HFF-Myc (cell line): Measurements from ENCODE around the gene RPP25.

Experiments
- DNase-seq: peaks from one replicate; pipeline ENCODE4 v3.0.0-alpha.2; 2011; ENCODE audit warnings: low read depth; ENCODE audit errors: extremely low read depth
- H3K4me3 ChIP-seq: replicated peaks from 2 replicates; pipeline ENCODE4 v1.5.1; 2011; ENCODE audit warnings: low read depth, mild to moderate bottlenecking, control low read depth, low read length
- TF ChIP-seq, protein P1 (sequence below): IDR thresholded peaks from 2 replicates; pipeline ENCODE4 v1.5.1; 2012; ENCODE audit warnings: mild to moderate bottlenecking, low read depth, low read length, control low read depth; ENCODE audit errors: missing control alignments

RPP25 gene

DNA sequence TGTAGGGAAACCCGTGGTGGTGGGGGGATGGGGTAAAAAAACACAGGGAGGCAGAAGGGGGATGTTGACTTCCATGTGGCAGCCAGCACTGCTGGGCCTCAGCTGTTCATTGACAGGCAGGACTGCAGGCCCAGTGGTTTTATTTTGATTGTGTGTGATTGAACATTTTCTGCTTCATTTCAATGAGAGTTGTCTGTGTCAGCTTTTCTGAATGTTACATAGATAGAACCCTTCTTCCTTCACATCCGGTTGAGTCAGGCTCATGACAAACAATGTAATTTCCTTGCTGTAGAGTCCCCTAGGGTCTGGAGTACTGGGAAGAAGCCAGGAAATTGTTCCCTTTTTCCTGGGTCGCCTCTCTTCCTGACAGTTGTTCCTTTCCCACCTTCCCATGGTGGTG lies 8.2 kb upstream of the RPP25 start:
- DNase-seq: no peak
- TF ChIP-seq, protein P1, sequence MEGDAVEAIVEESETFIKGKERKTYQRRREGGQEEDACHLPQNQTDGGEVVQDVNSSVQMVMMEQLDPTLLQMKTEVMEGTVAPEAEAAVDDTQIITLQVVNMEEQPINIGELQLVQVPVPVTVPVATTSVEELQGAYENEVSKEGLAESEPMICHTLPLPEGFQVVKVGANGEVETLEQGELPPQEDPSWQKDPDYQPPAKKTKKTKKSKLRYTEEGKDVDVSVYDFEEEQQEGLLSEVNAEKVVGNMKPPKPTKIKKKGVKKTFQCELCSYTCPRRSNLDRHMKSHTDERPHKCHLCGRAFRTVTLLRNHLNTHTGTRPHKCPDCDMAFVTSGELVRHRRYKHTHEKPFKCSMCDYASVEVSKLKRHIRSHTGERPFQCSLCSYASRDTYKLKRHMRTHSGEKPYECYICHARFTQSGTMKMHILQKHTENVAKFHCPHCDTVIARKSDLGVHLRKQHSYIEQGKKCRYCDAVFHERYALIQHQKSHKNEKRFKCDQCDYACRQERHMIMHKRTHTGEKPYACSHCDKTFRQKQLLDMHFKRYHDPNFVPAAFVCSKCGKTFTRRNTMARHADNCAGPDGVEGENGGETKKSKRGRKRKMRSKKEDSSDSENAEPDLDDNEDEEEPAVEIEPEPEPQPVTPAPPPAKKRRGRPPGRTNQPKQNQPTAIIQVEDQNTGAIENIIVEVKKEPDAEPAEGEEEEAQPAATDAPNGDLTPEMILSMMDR: no peak
- H3K4me3 ChIP-seq: no peak overlapping the region

DNA sequence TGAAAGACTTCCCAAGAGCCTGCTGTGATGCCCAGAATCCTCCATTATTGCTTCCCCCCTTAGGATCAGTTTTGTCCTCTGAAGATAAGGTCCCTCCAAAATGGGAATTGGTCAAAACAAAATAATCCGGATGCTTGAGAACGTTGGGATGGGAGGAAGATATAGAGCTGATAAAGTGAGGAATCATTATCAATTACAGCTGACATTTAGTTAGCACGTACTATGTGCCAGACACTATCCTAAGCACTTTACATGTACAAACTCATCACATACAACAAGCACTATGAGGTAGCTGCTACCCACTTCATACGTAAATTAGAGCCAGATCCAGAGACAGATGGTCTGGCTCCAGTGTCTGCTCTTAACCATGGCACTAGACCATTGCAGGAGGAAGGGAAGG lies 6.6 kb upstream of the RPP25 start:
- TF ChIP-seq, protein P1: no peak
- DNase-seq: no peak
- H3K4me3 ChIP-seq: no peak overlapping the region

DNA sequence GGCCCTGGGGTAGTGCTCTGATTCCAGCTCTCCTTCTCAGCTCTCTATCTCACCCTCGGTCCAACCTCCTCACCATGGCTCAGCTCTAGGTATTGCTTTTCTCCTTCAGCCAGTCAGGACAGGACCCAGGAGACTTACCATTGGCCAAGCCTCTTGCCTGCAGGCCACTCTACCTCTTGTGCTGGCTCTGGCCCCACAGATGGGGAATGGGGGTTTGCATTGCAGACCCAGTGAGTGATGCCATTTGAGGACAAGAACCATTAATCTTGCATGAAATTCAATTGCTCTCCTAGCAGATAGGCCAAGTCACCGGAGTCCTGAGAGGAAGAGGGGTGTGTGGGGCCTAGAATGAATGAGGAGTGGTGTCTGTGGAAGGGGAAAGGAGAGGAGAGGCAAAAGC lies 6.1 kb upstream of the RPP25 start:
- TF ChIP-seq, protein P1: no peak
- DNase-seq: no peak
- H3K4me3 ChIP-seq: no peak overlapping the region

GRCh38 chr15:74962219-74962618 lies 5.6 kb upstream of the RPP25 start:
- H3K4me3 ChIP-seq: no peak overlapping the region
- TF ChIP-seq, protein P1: no peak
- no peak for DNase-seq

GRCh38 chr15:74961616-74962015 lies 5.0 kb upstream of the RPP25 start:
- TF ChIP-seq, protein P1: no peak
- no peak for DNase-seq

GRCh38 chr15:74960995-74961588 lies 4.5 kb upstream of the RPP25 start:
- DNase-seq: no peak
- H3K4me3 ChIP-seq: no peak overlapping the region
- TF ChIP-seq, protein P1: no peak

More at GRCh38 chr15:74961616-74962015, 5.0 kb upstream of the RPP25 start:
- H3K4me3 ChIP-seq: no peak overlapping the region

GRCh38 chr15:74960286-74960685 lies 3.7 kb upstream of the RPP25 start:
- TF ChIP-seq, protein P1: no peak
- H3K4me3 ChIP-seq: no peak overlapping the region
- no peak for DNase-seq
